Mononuclear cell (primary cell): Measurements from ENCODE around the gene ADARB2. TPM values are rescaled to one million over a fixed set of nuclear protein-coding genes. Genes with fewer than 3 reads are reported as not detected.

Experiments used
- H3K27me3 ChIP-seq: 2 replicates; pipeline ENCODE4 v1.6.0; 2011; ENCODE audit warnings: low read length, control low read depth; ENCODE audit not compliant: insufficient read depth
- H3K4me1 ChIP-seq: 2 replicates; pipeline ENCODE4 v1.5.1; 2011; ENCODE audit warnings: mild to moderate bottlenecking, low read length, control low read depth; ENCODE audit not compliant: insufficient read depth
- H3K4me3 ChIP-seq: 2 replicates; pipeline ENCODE4 v1.5.1; 2011; ENCODE audit warnings: mild to moderate bottlenecking, low read length, moderate library complexity
- H3K9me3 ChIP-seq: 2 replicates; pipeline ENCODE4 v1.5.1; 2011; ENCODE audit warnings: low read depth, mild to moderate bottlenecking, control low read depth, low read length
- total RNA-seq: library from RNA; depleted of rRNA; stranded (reverse); fragments of >200 nt; gene quantifications from one replicate; pipeline ENCODE4 v1.2.3, GENCODE V29; 2012

Gene ADARB2
- total RNA-seq, 1 donor = under 0.01 TPM

DNA sequence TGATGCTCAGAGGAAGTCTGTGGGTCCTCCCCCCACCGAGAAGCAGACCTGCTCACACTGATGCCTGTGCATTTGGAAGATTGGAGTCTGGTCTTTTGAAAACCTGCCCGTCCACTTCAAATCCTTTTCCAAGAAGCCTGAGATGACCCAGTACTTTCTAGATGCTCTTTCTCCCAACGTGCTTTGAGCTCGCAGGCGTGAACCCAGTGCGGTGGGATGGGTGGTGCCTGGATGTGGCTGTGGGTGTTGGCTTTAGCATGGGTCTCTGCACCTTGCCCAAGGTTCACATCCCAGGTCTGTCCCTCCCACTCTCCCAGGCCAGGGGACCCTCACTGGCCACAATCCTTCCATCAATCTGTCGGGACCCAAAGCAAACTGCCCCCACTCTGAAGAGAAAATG is 170.2 kb downstream of the ADARB2 start:
- no peaks in the 10 kb centered on the region for H3K4me1 ChIP-seq
- no peaks in the 10 kb centered on the region for H3K27me3 ChIP-seq
- H3K9me3 ChIP-seq = no peaks in the 10 kb centered on the region
- H3K4me3 ChIP-seq = no peak overlapping the region

DNA sequence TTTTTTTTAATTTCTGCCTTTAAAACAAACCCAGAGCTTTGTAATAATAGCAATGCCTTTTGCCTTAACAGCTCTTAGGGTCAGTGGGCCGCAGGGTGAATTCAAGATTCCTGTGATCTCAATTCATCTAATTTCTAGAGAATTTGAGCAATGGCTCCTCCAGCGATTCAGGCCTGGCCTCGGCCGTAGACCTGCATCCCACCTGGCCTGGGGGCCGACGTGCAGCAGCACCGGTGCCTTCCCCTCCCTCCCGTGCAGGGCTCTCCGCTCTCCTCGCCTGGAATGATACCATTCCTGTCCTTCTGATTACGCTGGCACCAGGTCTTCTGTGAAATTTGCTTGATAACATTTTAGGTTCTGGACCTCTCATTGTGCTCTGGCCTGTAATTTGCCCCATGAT is 172.5 kb downstream of the ADARB2 start:
- Histone ChIP-seq H3K4me3 (no peak overlapping the region), H3K9me3 (no peaks in the 10 kb centered on the region), H3K4me1 (no peaks in the 10 kb centered on the region), H3K27me3 (no peaks in the 10 kb centered on the region)

DNA sequence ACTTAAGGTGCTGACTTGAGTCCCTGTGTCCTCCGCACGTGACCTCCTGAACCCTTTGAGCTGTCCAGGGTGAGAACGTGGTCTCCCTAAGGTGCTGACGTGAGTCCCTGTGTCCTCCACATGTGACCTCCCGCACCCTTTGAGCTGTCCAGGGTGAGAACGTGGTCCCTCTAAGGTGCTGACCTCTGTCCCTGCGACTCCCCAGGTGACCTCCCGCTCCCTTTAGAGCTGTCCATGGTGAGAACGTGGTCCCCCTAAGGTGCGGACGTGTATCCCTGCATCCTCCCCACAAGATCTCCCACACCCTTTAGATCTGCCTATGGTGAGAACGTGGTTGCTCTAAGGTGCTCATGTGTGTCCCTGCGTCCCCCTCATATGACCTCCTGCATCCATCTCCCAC is 174.3 kb downstream of the ADARB2 start:
- no peak overlapping the region for H3K4me3 ChIP-seq
- no peaks in the 10 kb centered on the region for H3K9me3 ChIP-seq
- H3K27me3 ChIP-seq = no peaks in the 10 kb centered on the region
- H3K4me1 ChIP-seq = no peaks in the 10 kb centered on the region

GRCh38 chr10:1561731-1562337 is 175.5 kb downstream of the ADARB2 start:
- H3K9me3 ChIP-seq = no peaks in the 10 kb centered on the region
- no peak overlapping the region for H3K4me3 ChIP-seq
- H3K4me1 ChIP-seq = no peaks in the 10 kb centered on the region
- no peaks in the 10 kb centered on the region for H3K27me3 ChIP-seq

- Histone ChIP-seq H3K4me3 (no peak overlapping the region), H3K4me1 (no peaks in the 10 kb centered on the region), H3K9me3 (no peaks in the 10 kb centered on the region), H3K27me3 (no peaks in the 10 kb centered on the region)
Measured at GRCh38 chr10:1560535-1561192, 176.7 kb downstream of the ADARB2 start.

DNA sequence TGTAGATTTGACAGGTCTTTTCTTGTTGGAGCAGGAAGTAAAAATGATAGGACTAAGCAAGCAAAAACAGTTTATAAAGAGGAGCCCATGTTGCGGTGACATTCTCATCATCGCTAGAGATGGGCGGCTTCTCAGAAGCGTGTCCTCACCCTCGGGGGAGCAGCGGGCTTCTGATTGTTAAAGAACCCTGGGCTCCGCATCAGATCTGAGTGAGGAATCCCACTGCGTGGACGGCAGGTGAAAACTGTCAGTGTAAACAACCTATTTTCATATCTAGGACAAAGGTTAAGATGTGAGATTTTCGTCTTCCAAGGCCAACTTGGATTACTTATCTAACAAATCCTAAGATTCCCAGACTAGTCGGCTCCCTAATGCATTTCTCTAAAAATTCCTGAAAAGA is 177.6 kb downstream of the ADARB2 start:
- no peaks in the 10 kb centered on the region for H3K9me3 ChIP-seq
- H3K4me1 ChIP-seq = no peaks in the 10 kb centered on the region
- H3K27me3 ChIP-seq = no peaks in the 10 kb centered on the region
- H3K4me3 ChIP-seq = no peak overlapping the region

DNA sequence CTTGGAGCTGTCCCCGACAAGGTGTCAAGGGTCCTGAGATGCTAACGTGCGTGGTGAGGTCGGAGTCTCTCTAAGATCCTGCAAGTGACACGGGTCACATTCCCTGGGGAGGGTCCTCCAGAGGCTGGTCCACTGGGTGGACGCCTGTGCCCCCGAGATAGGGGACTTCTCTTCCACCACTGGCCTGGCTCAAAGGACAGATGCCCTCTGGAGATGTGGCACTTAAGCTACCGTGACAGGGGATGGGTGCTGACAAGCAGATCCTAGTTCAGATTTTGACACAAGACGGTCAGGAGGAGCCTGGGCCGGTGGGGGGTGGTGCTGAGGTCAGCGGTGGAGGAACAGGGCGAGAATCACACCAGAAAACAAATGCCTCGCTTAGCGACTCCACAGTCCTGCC is 178.0 kb downstream of the ADARB2 start:
- Histone ChIP-seq H3K27me3 (no peaks in the 10 kb centered on the region), H3K4me3 (no peak overlapping the region), H3K4me1 (no peaks in the 10 kb centered on the region), H3K9me3 (no peaks in the 10 kb centered on the region)

DNA sequence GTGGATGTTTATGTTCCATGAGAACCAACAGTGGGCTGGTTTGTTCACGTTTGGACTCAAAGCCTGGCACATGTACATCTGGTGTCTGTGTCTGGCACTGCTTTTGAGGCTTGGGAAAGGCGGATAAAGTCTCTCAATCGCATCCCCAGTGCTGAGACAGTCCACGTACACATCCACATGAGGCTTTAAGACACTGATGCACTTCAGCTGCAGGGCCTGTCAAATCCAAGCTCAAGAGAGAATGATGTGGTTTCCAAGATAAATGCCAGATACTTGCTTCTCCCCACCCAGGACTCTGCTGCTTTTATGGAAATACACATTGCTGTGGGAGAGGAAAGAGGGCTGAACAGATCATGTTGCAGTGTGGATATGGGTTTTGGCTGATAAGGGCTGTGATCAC is 178.4 kb downstream of the ADARB2 start:
- no peak overlapping the region for H3K4me3 ChIP-seq
- H3K9me3 ChIP-seq = no peaks in the 10 kb centered on the region
- H3K27me3 ChIP-seq = no peaks in the 10 kb centered on the region

DNA sequence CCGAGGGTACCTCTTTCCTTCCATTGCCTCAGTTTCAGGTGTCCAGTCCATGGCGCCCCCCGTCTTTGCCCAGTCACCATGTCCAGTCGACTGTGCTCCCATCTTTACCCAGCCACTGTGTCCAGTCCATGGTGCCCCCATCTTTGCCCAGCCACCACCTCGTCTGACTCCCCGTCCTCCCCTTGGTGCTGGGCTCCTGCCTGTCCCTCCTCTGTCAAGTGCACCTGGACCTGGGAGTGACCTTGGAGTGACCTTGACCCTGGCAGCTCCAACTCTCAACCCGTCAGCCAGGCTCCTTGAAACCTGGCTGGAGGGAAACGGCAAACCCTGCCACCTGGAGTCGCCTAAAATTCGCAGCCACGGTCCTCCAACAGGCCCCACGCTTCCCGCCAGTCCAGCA is 180.2 kb downstream of the ADARB2 start:
- Histone ChIP-seq H3K9me3 (no peaks in the 10 kb centered on the region), H3K4me3 (no peak overlapping the region)

More for the DNA sequence above, 178.4 kb downstream of the ADARB2 start:
- no peaks in the 10 kb centered on the region for H3K4me1 ChIP-seq

GRCh38 chr10:1556496-1556895 is 180.8 kb downstream of the ADARB2 start:
- Histone ChIP-seq H3K4me1 (no peaks in the 10 kb centered on the region), H3K4me3 (no peak overlapping the region), H3K9me3 (no peaks in the 10 kb centered on the region), H3K27me3 (no peaks in the 10 kb centered on the region)

More for the DNA sequence above, 180.2 kb downstream of the ADARB2 start:
- H3K27me3 ChIP-seq = no peaks in the 10 kb centered on the region
- no peaks in the 10 kb centered on the region for H3K4me1 ChIP-seq

GRCh38 chr10:1553951-1554350 is 183.4 kb downstream of the ADARB2 start:
- Histone ChIP-seq H3K9me3 (no peaks in the 10 kb centered on the region), H3K4me3 (no peak overlapping the region), H3K27me3 (no peaks in the 10 kb centered on the region), H3K4me1 (no peaks in the 10 kb centered on the region)

DNA sequence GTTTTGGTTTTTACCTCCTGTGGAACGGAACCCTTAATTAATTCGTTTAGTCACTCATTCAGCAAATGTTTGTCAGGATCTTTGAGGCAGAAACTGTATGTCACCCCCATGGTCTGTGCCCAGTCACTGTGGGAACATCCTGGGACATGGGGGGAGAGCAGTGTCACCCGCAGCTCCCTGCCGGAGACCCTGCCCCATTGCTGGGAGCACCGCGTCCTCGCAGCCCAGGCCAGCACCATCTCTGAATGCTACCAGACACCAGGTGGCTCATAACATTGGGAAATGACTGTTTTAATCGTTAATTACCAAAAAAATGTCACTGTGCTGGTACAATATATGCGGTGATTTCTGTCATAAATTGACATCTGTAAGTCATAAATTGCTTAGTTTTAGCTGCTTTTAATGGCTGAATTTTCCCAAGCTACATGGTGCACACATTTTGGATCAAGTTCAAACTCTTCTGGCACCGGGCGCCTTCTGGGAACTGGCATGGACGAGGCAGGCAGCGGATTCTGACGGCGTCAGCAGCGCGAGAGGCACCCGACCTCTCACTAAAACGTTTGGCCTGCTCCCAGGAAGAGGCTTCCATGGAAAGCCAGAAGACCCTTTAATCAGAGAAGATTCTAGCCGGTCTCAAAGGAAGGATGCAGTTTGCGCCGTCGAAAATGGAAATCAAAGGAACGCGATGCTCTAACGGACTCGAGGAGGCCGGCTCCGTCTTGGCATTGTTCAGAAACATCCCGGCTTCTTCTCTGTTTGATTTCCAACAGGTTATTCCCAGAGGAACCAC is 184.2 kb downstream of the ADARB2 start:
- no peaks in the 10 kb centered on the region for H3K9me3 ChIP-seq
- no peaks in the 10 kb centered on the region for H3K4me1 ChIP-seq
- no peak overlapping the region for H3K4me3 ChIP-seq
- H3K27me3 ChIP-seq = no peaks in the 10 kb centered on the region

- H3K4me1 ChIP-seq = no peaks in the 10 kb centered on the region
Measured at GRCh38 chr10:1552406-1552805, 184.9 kb downstream of the ADARB2 start.

DNA sequence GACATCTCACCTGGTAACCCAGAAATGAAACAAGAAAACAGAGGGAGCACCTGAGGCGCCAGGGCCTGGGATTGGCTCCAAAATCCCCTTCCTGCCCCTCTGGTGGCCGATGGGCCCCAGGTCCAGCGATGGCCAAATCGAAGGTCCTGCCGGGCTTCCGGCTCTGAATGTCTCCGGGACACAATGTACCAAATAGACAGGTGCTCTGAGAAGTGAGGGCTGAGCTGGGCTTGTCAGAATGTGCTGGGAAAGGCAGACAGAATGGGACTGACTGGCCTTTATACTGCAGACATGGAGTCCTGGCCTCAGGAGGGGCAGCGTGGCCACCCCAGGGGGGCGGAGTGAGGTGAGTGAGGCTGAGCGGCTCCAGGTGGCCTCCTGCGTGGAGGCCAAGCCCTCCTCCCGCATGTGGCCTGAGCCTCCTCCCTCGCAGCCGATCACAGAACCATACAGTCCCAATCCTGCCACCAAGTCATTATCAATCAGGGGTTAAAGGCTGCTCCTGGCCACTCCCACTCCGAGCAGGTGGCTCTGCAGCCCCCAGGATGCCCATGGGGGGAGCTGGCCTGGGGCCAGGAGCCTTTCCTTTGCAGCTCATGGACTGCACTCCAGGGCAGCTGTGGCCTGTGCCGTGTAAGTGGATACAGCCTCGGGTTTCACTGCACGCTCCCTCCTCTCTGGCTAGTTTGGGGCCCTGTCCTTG is 185.5 kb downstream of the ADARB2 start:
- H3K4me3 ChIP-seq = no peak overlapping the region
- H3K4me1 ChIP-seq = no peaks in the 10 kb centered on the region
- H3K27me3 ChIP-seq = no peaks in the 10 kb centered on the region
- no peaks in the 10 kb centered on the region for H3K9me3 ChIP-seq

More at GRCh38 chr10:1552406-1552805, 184.9 kb downstream of the ADARB2 start:
- Histone ChIP-seq H3K27me3 (no peaks in the 10 kb centered on the region), H3K4me3 (no peak overlapping the region), H3K9me3 (no peaks in the 10 kb centered on the region)

DNA sequence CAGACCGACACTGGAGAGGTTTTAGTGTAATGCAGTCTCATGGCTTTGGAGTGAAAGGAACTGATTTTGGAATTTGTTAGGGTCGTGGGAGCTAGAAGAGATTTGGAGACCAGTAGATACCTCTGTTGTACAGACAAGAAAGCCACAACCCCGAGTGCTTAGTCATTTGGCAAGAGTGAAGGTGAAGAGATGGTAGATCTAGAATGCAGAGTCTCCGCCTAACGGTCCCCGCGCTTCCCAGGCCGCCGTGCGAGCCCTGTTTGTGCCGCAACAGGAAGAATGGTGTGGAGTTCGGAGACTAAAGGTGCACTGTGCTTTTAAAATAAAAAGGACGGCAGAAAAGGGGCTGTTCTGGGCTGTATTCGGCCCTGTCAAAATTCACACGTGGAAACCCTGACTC is 186.7 kb downstream of the ADARB2 start:
- H3K4me3 ChIP-seq = no peak overlapping the region
- H3K27me3 ChIP-seq = no peaks in the 10 kb centered on the region
- H3K4me1 ChIP-seq = no peaks in the 10 kb centered on the region

More for the DNA sequence above, 186.7 kb downstream of the ADARB2 start:
- H3K9me3 ChIP-seq = no peaks in the 10 kb centered on the region
